Measurements from ENCODE around the gene TAF4.

TAF4 gene

DNA sequence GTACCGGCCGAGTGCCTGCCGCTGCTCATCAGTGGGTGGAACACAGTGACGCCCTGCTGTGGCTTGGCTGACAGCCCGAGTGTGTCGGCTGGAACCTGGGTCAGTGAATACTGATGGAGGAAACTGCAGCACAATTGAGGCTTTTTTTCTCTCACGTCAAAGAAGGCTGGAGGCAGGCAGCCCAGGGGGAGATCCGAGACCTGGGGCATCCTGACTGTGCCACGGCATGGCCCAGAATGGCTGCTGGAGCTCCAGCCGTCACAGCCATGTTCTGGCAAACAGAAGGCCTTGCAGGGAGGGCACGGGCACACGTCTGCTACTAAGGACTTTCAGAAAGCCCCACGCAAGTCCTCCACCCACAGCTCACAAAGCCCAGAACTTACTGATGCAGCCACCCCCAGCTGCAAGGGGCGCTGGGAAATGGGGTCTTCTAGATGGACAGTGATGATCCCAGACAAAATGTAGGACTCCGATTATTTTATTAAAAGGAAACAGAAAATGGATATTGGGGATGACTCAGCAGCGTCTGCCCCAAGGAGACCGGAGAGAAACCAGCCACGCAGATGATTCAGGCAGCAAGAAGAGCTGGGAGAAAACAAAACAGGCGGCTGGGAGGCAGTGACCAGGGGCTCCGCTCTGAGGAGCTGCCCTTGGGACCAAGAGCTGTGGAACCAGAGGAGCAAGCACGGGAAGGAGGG is 140.0 kb downstream of the TAF4 start:
- H3K4me3 ChIP-seq (ENCODE audit: low read length) = no peak overlapping the region
- TF ChIP-seq, protein P1, sequence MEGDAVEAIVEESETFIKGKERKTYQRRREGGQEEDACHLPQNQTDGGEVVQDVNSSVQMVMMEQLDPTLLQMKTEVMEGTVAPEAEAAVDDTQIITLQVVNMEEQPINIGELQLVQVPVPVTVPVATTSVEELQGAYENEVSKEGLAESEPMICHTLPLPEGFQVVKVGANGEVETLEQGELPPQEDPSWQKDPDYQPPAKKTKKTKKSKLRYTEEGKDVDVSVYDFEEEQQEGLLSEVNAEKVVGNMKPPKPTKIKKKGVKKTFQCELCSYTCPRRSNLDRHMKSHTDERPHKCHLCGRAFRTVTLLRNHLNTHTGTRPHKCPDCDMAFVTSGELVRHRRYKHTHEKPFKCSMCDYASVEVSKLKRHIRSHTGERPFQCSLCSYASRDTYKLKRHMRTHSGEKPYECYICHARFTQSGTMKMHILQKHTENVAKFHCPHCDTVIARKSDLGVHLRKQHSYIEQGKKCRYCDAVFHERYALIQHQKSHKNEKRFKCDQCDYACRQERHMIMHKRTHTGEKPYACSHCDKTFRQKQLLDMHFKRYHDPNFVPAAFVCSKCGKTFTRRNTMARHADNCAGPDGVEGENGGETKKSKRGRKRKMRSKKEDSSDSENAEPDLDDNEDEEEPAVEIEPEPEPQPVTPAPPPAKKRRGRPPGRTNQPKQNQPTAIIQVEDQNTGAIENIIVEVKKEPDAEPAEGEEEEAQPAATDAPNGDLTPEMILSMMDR (conservative IDR thresholded peaks at IDR 0.05; ENCODE audit: low read depth, low read length) = no peak
- no peak for DNase-seq (ENCODE audit: low read depth)

DNA sequence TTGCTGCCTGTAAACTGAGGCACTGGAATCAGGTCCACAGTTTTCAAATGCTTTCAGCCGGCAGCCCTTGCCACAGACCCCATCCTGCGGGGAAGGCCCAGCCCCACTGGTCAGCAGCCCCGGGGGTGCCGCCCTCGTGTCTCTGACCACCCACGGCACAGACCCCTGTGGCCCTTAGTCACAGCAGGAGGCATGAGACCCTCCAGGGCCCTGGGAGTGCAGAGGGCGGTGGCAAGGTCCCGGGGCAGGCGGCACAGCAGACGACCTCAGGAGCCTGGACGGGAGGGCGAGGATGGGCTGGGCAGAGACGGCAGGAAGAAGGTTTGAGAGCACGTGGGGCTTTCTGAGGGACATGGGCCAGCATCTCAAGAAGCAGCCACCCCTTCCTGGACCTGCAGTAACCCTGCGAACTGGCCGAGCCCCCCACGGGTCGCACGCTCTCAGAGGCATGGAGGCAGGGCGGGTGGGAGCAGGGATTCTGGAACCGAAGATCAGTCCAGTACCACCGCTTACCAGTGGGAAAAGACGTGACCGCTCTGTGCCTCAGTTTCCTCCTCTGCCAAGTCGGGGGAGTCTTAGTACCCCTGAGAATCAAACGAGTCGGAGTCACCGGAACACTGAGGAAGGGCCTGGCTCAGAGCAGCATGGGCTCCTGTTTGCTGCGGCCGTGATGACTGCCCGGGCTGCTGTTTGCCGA is 140.7 kb downstream of the TAF4 start:
- no peak overlapping the region for H3K4me3 ChIP-seq (ENCODE audit: low read length)
- no peak for DNase-seq (ENCODE audit: low read depth)
- TF ChIP-seq, protein P1 (conservative IDR thresholded peaks at IDR 0.05; ENCODE audit: low read depth, low read length) = no peak

Data from retinal pigment epithelial cell (primary cell).